ENCODE results near the gene ETFRF1. TPM values are rescaled to one million over a fixed set of nuclear protein-coding genes. Genes with fewer than 3 reads are reported as not detected.

ETFRF1 gene, protein sequence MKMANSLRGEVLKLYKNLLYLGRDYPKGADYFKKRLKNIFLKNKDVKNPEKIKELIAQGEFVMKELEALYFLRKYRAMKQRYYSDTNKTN
- 40.0 TPM for polyA plus RNA-seq

- Mint-ChIP-seq H3K9me3 (no peaks in the 10 kb centered on the region), H3K4me3 (peak within 1 kb of the TSS; percentile 98 to 99 (median 99)), H3K27me3 (no peaks in the 10 kb centered on the region), H3K36me3 (no peaks in the 10 kb centered on the region), H3K4me1 (peaks cover 17 to 28% (median 21%) of the 10 kb centered on the region in 3 donors), H3K27ac (peak within 1 kb of the TSS; percentile 97 to 99 (median 98))
These were observed at the start of gene ETFRF1, which contains the start of gene DNAI7 for GRCh38 chr12:25195056-25195971. Gene ETFRF1, plus strand, starts transcription at chr12:25195237. Its CDS starts 8,720 bp downstream, at chr12:25203957. Gene DNAI7, minus strand, starts transcription at chr12:25195160. Its CDS starts 82 bp downstream, at chr12:25195078.

DNA sequence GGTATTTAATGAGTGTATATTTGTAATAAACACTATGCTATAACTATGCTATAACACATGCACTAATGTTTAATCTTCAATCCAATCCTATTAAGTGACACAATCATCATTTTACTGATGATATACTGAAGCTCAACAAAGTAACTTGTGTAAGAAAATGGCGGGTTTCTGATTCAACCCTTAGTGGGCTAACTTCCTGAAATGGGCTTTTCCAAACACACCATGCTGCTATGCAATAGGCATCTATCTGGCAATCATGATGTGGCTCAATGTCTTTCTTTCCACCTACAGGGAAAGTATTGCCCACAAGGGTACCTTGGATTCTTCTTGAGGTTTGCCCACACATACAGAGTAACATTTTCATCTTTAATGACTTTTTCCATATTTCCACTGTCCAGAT lies 48.4 kb upstream of the ETFRF1 start:
- no peak overlapping the region for H3K27ac Mint-ChIP-seq
- peaks cover 0 to under 1% (median 0%) of the 10 kb centered on the region in 3 donors for H3K4me1 Mint-ChIP-seq
- H3K27me3 Mint-ChIP-seq: no peaks in the 10 kb centered on the region
- no peaks in the 10 kb centered on the region for H3K36me3 Mint-ChIP-seq
- peaks cover 0 to 2% (median 0%) of the 10 kb centered on the region in 3 donors for H3K9me3 Mint-ChIP-seq
- no peak overlapping the region for H3K4me3 Mint-ChIP-seq

- Mint-ChIP-seq H3K27me3 (no peaks in the 10 kb centered on the region), H3K36me3 (no peaks in the 10 kb centered on the region), H3K27ac (no peak overlapping the region), H3K4me3 (no peak overlapping the region), H3K4me1 (peaks cover 9 to 18% (median 11%) of the 10 kb centered on the region in 3 donors), H3K9me3 (peaks cover 0 to 2% (median 0%) of the 10 kb centered on the region in 3 donors)
These were observed 43.6 kb upstream of the ETFRF1 start for GRCh38 chr12:25151476-25151875.

DNA sequence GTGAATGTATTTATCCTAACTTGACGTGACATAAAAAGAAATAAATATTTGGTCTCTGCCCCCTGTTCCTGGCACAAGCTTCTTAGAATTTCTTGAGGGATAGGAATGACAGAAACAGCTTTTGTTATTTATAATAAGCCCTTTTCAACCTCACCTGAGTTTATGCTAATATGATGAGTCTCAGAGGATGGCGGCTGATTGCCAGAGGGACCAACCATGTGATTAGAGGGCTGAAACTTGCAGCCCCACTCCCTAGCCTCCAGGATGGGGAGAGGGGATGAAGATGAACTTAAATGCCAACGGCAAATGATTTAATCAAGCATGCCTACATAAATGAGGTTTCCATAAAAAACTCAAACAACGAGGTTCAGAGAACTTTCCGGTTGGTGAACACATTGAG lies 43.0 kb upstream of the ETFRF1 start:
- Mint-ChIP-seq H3K27me3 (no peaks in the 10 kb centered on the region), H3K4me1 (peaks cover 11 to 20% (median 12%) of the 10 kb centered on the region in 3 donors), H3K36me3 (no peaks in the 10 kb centered on the region), H3K4me3 (no peak overlapping the region), H3K9me3 (no peaks in the 10 kb centered on the region), H3K27ac (no peak overlapping the region)

GRCh38 chr12:25155022-25155576 lies 39.9 kb upstream of the ETFRF1 start:
- Mint-ChIP-seq H3K36me3 (no peaks in the 10 kb centered on the region), H3K4me3 (peak overlapping the region; percentile 31 to 89 (median 86)), H3K4me1 (peaks cover 25 to 30% (median 28%) of the 10 kb centered on the region in 3 donors), H3K27me3 (no peaks in the 10 kb centered on the region), H3K27ac (peak overlapping the region; percentile 43 to 95 (median 90)), H3K9me3 (peaks cover 0 to 3% (median 0%) of the 10 kb centered on the region in 3 donors)

- H3K4me3 Mint-ChIP-seq: peak overlapping the region in 2 of 4 donors; percentile 34 to 85
- H3K4me1 Mint-ChIP-seq: peaks cover 28 to 34% (median 32%) of the 10 kb centered on the region in 3 donors
- H3K36me3 Mint-ChIP-seq: no peaks in the 10 kb centered on the region
- no peaks in the 10 kb centered on the region for H3K27me3 Mint-ChIP-seq
- peaks cover 0 to 3% (median 0%) of the 10 kb centered on the region in 3 donors for H3K9me3 Mint-ChIP-seq
- H3K27ac Mint-ChIP-seq: peak overlapping the region in 2 of 3 donors; percentile 43 to 90
These were observed 39.0 kb upstream of the ETFRF1 start for GRCh38 chr12:25156061-25156460.

DNA sequence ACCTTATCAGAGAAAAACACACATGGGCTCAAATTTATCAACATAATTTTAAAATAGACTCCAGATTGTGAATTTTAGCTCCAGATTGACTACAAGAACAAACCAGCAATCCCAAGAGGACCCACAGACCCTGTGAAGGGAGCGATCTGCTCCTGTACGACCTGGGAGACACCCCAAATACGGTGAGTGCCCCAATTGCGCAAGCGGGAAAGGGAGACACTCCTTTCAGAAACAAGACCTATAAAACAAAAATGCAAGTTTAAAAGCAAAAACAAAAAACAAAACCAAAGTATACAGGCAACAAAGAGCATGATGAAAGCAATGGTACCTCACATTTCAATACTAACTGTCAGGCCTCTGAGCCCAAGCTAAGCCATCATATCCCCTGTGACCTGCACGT lies 32.2 kb upstream of the ETFRF1 start:
- Mint-ChIP-seq H3K27ac (no peak overlapping the region), H3K9me3 (no peaks in the 10 kb centered on the region), H3K27me3 (no peaks in the 10 kb centered on the region), H3K4me1 (peaks cover 10 to 17% (median 15%) of the 10 kb centered on the region in 3 donors), H3K36me3 (no peaks in the 10 kb centered on the region), H3K4me3 (no peak overlapping the region)

- Mint-ChIP-seq H3K27me3 (no peaks in the 10 kb centered on the region), H3K36me3 (no peaks in the 10 kb centered on the region), H3K9me3 (peaks cover 0 to 4% (median 0%) of the 10 kb centered on the region in 3 donors), H3K27ac (no peak overlapping the region), H3K4me1 (peaks cover 9 to 10% (median 9%) of the 10 kb centered on the region in 3 donors), H3K4me3 (no peak overlapping the region)
These were observed 12.3 kb upstream of the ETFRF1 start for GRCh38 chr12:25182765-25183164.

DNA sequence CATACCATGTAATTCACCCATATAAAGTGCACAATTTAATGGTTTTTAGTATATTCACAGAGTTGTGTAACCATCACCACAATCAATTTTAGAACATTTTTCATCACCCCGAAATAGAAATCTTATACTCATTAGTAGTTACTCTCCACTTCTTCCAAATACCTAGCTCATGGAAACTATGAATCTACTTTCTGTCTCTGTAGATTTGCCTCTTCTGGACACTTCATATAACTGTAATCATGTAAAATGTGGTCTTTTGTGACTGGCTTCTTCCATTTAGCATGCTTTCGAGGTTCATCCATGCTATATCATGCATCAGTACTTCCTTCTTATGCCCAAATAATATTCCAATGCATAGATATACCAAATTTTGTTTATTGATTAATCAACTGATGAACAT lies 10.9 kb upstream of the ETFRF1 start:
- no peak overlapping the region for H3K27ac Mint-ChIP-seq
- H3K4me1 Mint-ChIP-seq: peaks cover 9 to 10% (median 9%) of the 10 kb centered on the region in 3 donors
- no peak overlapping the region for H3K4me3 Mint-ChIP-seq
- H3K9me3 Mint-ChIP-seq: peaks cover 0 to 4% (median 0%) of the 10 kb centered on the region in 3 donors
- H3K27me3 Mint-ChIP-seq: no peaks in the 10 kb centered on the region
- H3K36me3 Mint-ChIP-seq: no peaks in the 10 kb centered on the region

- H3K4me1 Mint-ChIP-seq: peaks cover 9 to 10% (median 9%) of the 10 kb centered on the region in 3 donors
- H3K27ac Mint-ChIP-seq: peak overlapping the region in 1 of 3 donors; percentile 32
- H3K9me3 Mint-ChIP-seq: no peaks in the 10 kb centered on the region
- H3K27me3 Mint-ChIP-seq: no peaks in the 10 kb centered on the region
- peak overlapping the region; percentile 17 to 96 (median 86) for H3K4me3 Mint-ChIP-seq
- no peaks in the 10 kb centered on the region for H3K36me3 Mint-ChIP-seq
These were observed 8.8 kb upstream of the ETFRF1 start for GRCh38 chr12:25186038-25186787.

DNA sequence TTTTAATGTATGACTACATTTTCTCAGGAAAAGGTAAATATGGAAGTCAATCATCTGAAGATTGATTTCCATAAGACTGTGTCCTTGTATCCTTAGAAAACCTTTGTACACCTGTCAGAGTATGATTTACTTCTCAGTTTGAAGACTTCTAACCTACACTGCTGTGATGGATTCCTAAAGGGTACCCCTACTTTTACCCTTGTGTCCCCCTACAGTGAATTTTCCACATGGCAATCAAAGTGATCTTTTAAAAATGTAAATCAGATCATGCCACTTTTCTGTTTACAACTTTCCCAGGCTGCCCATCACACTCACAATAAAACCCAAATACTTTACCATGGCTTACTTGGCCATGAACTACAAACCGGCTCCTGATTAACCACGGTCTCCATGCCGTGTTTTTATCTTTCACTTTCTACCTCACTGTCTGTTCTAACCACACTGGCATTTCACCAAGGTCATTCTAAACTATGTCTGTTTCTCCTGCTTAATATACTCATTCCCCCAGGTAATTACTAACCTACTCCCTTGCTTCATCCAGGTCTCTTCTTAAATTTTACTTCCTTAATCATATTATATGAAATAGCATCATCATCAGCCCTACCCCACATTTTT lies 8.1 kb upstream of the ETFRF1 start:
- H3K4me3 Mint-ChIP-seq: peak overlapping the region; percentile 17 to 96 (median 86)
- no peaks in the 10 kb centered on the region for H3K27me3 Mint-ChIP-seq
- H3K9me3 Mint-ChIP-seq: no peaks in the 10 kb centered on the region

DNA sequence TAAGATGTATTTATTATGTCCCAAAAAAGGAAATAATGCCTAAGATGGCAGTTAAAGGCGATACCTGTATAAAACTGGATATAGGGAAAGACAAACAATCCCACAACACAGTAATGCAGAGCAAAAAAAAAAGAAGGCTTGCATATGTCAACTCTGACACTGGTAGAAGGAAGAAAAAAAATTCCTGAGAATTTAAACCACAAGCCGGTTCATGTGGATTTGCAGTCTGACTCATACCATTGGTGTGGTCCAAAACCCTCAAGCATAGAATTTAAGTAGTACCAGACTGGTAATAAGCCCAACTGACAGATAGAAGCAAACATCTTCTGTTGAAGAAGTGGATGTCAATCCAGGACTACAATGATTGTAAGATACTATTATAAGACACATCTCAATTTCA lies 7.3 kb upstream of the ETFRF1 start:
- Mint-ChIP-seq H3K27me3 (no peaks in the 10 kb centered on the region), H3K4me3 (no peak overlapping the region), H3K9me3 (no peaks in the 10 kb centered on the region), H3K36me3 (no peaks in the 10 kb centered on the region), H3K27ac (no peak overlapping the region), H3K4me1 (peaks cover 9 to 10% (median 9%) of the 10 kb centered on the region in 3 donors)

More for the DNA sequence above, 8.1 kb upstream of the ETFRF1 start:
- H3K27ac Mint-ChIP-seq: peak overlapping the region in 1 of 3 donors; percentile 32
- H3K4me1 Mint-ChIP-seq: peaks cover 9 to 10% (median 9%) of the 10 kb centered on the region in 3 donors
- H3K36me3 Mint-ChIP-seq: no peaks in the 10 kb centered on the region

GRCh38 chr12:25189656-25190055 lies 5.4 kb upstream of the ETFRF1 start:
- Mint-ChIP-seq H3K27me3 (no peaks in the 10 kb centered on the region), H3K4me1 (peaks cover 9 to 15% (median 12%) of the 10 kb centered on the region in 3 donors), H3K4me3 (no peak overlapping the region), H3K27ac (no peak overlapping the region), H3K9me3 (no peaks in the 10 kb centered on the region), H3K36me3 (no peaks in the 10 kb centered on the region)

- Mint-ChIP-seq H3K27ac (no peak overlapping the region), H3K9me3 (no peaks in the 10 kb centered on the region), H3K4me3 (no peak overlapping the region), H3K36me3 (no peaks in the 10 kb centered on the region), H3K4me1 (peaks cover 17 to 27% (median 18%) of the 10 kb centered on the region in 3 donors), H3K27me3 (no peaks in the 10 kb centered on the region)
These were observed 4.2 kb upstream of the ETFRF1 start for GRCh38 chr12:25190793-25191192.

Measured in IgD-negative memory B cell (primary cell).